HS-27A (cell line): Measurements from ENCODE around the gene INSRR.

Experiments used
- DNase-seq: peaks from one replicate; pipeline ENCODE4 v3.0.0-alpha.2; 2012; ENCODE audit warnings: low read depth, missing footprints

Gene INSRR

DNA sequence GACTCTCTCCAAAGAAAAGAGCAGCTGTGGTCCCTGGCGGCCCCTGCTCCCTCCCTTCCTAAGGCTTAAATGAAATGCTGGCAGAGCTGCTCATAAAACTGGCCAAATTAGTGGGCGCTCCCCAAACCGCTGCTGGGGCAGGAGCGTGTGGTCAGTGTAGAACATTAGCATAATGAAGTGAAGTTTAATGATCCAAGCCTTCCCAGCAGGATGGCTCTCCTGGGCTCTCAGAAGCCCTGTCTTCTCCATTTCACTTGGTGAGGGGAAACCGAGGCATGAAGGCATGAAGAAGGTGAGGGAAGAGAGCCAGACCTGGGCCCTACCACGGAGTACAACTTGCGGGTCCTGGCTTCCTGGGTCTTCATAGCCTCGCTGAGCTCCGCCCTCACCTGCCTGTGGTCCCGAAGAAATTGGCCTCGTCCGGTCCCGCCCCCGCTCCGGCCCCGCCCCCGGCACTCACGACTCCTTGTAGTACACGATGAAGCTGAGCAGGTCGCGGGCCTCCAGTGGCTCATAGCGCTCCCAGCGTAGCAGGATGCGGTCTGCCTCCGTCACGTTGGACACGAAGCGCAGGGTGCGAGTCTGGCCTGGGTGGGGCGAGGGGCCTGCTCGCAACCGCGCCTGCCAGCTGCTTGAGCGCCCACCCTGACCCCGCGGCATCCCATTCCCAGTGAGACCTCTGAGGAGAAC is 10.3 kb downstream of the INSRR start:
- DNase-seq: no peak

DNA sequence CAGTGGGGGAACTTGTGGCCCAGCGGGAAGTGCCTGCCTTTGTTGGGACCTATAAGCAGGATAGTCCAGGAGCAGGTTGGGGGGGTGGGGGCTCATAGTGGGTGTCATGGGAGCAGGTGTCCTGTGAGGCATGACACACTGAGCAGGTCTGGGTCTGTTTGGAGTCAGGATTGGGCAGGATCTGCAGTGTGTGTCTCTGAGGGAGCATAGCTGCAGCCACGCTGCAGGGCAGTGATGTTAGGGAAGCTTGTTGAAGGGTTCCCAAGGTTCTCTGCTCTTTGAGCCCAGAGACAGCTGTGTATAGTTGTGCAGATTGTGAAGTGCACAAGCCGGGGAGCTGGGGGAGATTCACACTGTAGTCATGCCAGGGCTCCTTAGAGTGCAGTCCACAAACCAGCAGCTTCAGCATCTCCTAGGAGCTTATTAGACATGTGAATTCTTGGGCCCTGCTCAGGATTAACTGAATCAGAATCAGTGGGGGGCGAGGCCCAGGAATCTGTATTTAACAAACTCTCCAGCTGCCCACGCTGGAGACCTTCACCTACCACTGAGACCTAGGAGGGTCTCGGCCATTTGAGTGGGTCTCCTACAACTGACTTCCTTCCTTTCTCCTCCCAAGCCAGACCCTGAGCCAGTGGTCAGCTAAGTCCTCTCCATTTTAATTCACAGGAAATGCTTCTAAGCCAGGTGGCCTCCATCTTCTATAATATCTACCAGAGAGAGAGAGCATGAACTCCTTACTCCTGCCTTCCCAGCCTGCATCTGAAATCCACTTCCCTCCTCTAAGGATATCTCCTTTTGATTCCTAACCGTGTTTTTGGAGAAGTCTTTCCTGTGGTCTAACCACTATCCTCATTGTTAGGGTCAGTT is 11.1 kb downstream of the INSRR start:
- no peak for DNase-seq

DNA sequence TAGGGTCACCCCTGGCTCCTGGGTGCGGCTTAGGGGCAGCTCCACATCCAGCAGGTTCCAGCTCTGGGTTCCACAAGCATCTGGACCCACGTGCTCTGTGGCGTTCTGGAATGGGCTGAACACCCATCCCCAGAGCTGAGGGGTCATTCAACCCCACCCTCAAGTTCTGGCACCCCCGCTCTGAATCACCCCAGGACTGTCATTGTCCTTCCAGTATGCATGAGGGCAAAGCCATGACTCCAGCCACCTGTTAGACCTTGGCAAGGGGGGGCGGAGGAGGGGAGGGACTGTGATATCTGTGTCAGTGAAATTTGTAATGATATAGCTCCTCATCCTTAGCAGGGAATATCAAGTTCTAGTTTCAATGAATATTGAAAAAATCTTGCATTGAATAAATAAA is 12.3 kb downstream of the INSRR start:
- DNase-seq: no peak

DNA sequence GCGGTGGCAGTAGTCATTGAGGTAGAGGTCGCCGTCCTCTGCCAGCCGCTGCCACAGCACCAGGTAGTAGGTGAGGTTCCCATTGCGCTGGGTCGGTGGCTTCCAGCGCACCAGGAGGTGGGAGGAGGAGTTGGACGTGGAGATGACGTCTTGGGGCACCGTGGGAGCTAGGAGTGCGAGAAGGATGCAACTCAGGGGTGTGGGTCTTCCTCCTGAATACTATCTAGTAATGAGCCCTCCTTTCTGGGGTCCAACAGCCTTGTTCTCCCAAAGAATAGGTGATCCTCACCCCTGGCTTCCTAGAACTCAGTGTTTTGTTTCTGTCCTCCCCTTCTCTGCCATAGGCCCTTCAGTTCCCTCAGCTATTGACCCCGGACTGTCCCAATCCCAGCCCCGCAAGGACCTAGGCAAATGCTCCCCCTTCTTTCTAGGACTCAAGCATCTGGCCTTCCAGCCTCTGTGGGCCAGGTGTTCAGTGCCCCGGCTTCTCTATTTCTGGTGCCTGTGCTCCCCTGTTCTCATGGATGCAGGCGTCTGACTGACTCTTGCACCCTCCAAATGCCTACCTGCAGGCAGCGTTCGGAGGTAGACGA is 12.9 kb downstream of the INSRR start:
- DNase-seq: no peak

DNA sequence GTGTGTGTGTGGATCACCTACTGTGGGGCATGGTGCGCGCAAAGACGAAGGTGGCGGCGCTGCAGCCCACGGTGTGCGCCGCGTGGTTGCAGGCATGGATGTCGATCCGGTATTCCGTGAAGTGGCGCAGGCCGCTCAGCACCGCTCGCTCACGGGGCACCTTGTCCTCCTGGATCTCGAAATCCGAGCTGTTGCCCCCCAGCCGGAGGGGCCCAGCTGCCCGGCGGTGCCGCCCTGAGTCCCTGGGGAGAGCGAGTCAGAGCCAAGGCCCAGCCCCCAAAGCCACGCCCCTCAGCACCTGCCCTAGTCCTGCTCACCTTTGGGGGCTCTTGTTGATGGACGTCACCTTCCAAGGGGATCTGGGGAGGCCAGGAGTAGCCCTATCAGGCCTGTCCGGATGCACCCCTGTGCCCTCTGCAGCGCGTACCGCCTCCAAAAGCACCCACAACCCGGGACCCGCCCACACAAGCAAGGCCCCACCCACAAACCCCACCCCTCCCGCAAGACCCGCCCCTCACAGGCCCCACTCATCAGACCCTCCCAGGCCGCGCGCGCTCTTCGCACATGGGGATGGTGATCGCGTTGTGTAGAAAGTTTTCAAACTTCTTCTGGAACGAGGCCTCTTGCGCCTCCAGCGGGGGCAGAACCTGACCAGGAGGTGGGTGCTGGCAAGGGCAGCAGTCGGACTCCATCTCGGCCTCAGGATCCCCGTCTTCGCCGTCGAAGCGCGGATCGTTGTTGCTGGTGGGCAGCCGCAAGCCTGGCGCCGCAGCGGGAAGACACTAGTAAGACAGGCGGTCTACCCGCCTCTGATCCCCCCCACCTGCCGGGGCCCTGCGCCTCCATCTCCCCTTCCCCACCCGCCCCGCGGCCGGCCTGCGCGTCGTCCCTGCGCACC is 13.6 kb downstream of the INSRR start:
- DNase-seq: no peak

DNA sequence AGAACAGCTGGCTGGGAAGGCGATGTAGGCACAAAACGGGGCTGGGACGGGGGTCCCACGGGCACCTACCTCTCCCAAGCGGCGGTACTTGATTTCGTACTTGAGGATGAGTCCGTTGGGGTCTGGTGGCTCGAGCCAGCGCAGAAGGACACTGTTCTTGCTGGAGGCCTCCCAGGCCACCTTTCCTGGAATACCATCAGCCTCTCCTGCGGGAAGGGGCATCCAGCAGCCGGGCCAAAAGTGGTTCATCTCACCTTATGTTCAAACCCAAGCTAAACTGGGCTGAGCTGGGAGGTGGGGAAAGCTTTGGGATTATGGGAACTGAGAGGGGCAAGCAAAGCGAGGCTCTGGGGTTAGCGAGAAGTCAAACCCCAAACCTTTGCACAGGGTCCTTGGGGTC is 14.3 kb downstream of the INSRR start:
- DNase-seq: no peak

DNA sequence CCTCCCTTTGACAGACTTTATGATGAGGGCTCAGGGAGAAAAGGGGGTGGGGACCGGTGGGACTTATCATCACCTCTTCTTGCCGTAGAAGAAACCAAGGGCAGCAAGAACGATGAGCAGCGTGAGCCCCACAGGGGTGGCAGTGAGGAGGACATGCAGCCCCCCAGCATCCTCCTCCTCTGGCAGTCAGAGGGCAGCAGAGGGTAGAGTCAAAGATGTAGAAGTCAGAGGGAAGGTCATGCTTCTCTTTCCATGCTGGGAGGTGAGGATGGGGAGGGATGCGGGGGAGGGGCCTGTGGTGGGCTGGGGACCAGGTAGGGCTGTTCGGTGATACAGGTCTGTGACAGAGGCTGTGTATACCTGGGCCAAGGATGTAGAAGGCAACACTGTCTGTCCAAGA is 14.8 kb downstream of the INSRR start:
- DNase-seq: no peak

DNA sequence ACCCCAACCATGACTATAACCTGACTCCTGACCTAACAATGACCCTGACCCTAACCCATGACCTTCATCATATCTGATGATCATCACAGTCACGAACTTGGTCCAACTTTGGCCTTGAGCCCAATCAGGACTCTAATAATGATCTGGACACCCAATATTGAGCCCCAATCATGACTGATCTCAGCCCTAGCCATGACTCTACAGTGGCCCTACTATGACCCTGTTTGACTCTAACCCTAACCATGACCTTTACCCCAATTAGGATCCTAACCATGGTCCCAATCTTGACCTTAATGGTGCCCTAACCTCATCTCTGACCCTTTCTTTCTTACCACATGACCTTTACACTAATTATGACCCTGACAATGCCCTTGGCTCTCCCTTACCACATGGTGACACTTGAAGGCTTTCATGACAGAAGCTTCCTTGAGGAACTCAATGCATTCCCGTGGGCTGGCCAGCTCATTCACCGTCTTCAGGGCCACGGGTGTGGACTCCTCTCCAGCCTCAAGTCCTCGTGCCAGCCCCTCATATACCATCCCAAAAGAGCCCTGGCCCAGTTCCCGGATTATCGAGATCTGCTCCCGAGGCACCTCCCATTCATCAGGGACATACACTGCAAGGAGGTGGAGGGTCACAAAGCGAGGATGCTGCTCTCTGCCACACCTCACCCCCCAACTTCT is 16.2 kb downstream of the INSRR start:
- no peak for DNase-seq

DNA sequence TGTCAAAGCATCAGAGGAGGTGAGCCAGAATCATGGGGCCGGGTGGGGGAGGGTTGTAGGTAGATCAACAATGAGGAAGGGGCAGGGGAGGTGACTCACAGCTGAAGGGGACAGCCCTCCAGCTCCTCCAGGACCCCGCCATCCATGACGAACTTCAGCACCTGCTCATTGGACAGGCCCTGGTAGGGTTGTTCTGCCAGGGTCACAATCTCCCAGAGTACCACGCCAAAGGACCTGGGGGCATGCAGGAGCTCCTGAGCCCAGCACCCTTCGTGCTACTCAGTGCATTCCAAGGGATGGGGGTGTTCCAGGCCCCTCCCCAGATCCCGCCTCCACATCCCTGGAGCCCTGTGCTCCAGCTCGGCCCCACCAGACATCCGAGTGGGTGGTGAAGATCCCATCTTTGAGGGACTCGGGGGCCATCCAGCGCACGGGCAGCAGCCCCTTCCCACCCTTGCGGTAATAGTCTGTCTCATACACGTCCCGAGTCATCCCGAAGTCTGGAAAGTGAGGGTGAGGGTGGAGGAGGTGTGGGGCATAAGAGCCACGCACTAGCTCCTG is 17.5 kb downstream of the INSRR start:
- DNase-seq: no peak

DNA sequence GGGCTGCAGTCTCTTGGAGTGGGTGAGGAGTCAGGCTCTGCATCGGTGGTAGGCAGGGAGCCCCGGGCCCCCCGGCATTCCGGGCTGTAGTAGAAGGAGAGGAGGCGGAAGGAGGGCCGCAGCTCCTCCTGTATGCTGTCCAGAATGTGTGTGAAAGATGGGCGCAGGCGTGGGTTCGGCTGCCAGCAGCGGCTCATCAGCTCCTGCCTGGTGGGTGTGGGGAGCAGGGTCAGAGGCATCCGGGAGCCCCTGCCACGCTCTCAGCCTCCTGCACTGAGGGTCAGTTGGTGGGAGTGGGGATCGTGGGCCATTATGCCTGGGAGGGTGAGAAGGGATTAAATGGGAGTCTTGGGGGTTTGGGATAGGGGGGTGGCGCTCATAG is 18.0 kb downstream of the INSRR start:
- DNase-seq: no peak

DNA sequence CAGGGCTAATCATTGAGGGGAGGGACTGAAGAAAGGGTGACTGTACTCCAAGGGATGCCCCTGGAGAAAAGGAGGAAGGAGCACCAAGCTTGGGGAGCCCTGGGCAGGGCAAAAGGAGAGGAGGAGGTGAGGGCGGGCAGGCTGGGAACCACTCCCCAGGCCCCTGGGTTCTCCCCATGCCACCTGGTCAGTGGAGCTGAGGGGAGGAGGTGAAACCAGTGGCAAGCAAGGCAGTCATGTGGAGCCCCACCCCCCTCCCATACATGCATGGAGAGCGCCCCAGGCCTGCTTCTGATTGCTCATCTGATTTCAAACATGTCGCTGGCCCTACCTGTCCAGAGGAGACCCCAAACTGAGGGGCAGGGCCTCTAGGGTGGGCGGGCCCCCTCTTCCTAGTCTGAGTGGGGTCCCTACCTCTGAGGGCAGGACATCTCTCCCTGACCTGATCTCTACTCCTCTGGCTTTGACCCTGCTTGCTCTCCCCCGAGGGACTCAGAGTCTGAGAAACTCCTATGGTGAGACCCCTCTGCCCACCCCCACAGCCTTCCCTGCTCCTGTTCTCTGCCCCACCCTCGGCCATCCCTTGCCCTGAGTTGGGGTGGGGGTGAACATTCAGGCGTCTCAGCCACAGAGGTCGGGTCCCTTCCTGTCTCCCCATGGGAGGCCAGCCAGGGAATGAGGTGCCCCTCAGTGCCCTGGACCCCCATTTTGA is 18.6 kb downstream of the INSRR start:
- no peak for DNase-seq

DNA sequence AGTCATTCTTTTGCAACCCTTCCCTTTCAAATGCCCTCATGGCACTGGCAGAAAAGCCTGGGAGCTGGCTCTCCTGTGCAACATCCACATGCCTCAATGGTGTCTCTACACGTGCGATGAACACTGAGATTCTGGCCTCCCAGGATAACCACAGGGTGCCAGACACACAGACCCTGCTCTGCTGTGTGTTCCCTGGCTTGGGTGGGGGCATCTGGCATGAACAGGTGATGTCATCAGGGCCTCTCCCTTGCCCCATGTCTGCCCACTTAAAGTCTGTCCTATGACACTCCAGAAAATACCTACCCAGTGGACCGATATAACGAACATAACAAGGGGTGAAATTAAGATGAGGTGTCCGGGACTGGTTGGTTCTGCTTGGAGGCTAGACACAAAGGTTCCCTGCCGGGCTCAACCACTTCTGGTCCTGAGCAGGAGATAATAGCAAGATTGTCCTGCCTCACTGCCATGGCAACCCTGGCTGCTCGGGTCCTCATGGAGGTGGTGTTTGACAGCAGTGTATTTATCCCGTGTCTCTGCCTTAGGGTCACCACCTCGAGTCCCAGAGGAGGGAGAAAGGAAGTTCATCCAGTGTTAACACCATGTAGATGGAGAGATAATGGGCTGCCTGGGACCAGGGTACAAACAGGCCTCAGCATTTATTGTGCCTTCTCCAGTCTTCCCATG is 19.3 kb downstream of the INSRR start:
- no peak for DNase-seq

DNA sequence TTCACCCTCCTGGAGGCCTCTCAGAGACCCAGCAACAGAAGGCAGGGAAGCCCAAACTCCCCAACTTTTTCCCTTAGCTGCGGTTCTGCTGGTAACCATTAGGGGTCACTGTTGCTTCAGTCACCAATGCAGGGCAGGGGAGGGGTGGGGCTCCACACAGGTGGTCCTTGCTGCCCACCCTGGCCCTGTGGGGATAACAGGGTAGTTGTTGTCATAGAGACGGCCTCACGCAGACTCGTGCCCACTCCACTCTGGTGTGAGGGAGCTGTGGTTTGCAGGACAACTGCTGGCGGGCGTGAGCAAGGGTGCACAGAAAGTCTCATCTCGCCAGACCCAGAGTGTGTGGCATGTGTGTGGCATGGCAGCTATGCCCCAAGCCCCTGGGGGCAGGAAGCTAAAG is 19.9 kb downstream of the INSRR start:
- DNase-seq: no peak

DNA sequence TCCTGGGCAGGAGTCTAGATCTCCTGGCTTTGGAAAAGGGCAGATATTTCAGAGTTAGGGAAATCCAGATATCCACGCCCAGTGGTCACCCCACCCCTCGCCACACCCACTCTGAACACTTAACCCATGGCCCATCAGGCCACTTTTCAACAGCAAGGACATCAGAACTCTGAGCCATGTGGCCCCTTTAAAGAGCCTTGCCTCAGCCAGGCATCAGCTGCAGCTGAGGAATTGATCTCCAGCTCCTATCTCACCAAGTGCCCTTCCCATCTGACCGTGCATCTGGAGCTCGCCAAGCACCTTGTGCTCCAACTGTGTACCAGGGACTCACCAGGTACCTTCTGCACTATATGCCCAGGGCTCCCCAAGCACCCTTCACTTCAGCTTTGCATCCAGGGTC is 22.0 kb downstream of the INSRR start:
- no peak for DNase-seq

DNA sequence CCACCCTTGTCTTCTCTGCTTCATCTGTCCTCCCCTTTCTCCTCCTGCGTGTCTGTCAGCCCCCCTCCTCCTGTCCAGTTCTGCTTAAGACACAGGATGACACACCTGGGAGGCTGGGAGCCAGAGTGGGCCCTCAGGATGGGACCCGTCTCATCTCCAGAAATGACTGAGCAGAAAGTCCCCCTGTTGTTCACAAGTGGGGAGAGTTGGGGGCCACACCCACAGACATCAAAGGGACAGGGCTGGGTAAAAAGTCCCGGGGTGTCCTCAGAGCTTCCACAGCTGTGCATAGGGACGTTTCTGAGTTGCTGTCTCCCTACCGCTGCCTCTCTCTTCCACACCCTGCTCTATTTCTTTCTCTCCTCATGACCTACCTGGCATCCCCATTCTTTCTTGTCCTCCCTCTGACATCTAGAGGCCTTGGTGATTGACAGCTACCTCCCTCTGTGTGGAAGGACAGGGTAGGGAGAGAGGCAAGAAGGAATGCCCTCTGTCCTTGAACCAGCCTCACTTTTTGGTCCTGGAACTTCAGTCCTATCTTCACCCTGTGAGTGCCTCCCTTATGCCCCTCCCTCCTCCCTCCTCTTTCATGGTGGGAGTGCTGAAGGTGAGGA is 22.8 kb downstream of the INSRR start:
- DNase-seq: no peak

DNA sequence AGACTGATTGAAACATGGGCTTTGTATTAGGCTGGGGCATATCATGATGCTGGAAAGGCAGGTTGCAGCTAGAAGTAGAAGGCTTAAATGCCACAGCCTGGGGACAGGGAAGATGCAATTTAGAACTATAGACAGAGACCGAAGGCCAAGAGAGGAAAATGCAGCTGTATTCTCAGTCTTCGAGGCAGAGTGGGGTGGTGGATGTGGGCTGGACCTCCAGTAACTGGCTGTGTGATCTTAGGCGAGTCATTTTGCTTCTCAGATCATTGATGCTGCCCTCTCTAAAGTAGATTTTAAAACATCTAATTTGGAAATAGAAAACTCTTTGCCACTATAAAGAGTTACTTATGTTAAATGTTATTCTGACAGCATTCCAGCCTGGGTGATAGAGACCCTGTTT is 24.6 kb downstream of the INSRR start:
- no peak for DNase-seq

DNA sequence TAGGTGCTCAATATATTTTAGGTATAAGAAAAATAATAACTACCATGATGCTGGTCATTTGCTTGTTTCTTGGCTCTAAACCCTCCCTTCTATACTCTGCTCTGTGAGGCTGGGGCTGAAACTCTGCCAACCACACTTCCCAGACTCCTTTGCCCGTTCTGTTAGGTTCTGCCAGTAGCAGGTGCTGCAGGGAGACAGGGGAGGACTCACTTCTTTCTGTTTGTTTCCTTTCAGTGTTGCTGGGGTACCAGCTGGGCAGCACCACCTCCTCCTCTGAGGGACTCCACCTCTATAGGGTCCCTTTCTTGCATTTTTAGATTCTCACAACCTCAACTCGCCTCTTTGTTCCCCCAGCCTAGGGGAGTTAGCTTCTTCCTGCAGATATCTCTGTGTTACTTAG is 25.3 kb downstream of the INSRR start:
- DNase-seq: no peak

DNA sequence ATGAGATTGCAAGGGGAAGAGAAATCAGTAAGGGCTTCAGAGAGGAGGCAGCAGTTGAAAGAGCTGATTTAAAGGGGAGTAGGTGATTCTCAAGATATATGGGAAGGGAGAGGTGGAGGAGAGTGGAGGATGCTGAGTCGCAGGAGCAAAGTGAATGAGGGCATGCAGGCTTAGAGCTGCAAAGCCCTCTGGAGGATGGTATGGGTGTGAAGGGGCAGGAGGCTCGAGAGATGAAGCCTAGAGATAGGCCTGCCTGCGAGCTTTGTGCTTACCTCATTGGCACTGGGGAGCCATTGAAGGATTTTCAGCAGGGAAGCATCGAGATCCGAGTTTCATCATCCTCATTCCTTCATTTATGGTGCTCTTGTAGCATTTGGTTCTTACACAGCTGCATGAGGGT is 26.5 kb downstream of the INSRR start:
- no peak for DNase-seq

DNA sequence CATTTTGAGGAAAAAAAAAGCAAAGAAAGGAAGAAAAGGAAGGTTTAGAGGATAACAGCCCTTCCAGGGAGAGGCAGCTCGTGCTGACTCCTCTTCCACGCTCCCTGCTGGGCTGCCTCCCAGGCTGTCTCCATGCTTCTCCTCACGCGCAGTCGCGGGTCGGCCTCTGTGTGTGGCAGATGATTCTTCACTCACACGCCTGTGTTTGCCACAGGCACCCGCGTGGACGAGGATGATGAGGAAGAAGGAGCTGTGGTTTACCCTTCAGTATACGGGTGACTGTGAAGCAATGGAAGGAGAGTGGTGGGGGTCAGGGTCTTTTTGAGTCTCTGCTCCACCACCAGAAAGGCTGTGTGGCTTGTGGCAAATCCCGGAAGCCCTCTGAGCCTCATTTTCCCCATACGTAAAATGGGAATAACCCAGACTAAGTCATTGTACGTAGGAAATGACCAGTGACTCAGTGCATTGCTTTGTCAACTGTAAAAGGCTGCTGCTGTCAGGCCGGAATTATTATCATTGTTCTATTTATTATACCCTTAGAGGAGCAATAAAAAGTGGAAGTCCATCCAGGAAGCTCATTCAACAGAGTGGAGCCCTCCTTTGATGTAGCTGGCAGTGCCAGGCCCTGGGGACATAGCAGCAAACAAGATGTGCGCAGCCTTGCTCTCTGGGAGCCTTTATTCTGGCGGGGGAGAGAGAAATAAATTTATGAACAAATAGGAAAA is 30.4 kb downstream of the INSRR start:
- DNase-seq: no peak
